ENCODE results near the gene MAGI1. TPM values are rescaled to one million over a fixed set of nuclear protein-coding genes. Genes with fewer than 3 reads are reported as not detected.

The MAGI1 gene
- total and polyA plus RNA-seq, 2 donors (not counting 1 experiment from before 2014, with no cell fraction given), result 0.10 to 0.22 TPM

DNA sequence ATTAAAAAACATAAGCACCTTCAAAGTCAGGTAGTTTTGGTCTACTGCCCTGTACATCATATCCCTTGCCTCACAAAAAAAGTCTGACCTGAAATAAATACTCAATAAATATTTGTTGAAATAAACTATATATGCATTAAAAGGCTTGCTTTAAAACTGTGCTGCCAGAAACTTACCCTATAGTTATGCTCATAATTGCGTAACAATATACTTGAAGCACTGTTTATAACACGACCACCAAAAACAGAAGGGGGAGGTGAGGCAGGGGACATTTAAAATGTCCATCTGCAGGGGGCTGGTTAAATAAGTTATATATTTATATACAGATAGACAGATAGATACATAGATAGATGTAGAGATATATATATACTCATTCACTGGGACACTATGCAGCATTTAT, 549.5 kb downstream of the MAGI1 start:
- TF ChIP-seq EZH2 (IDR thresholded peaks at IDR 0.05; ENCODE audit: borderline replicate concordance, insufficient read depth, low read depth, low read length, poor library complexity, severe bottlenecking), result no peak
- TF ChIP-seq, protein P1, sequence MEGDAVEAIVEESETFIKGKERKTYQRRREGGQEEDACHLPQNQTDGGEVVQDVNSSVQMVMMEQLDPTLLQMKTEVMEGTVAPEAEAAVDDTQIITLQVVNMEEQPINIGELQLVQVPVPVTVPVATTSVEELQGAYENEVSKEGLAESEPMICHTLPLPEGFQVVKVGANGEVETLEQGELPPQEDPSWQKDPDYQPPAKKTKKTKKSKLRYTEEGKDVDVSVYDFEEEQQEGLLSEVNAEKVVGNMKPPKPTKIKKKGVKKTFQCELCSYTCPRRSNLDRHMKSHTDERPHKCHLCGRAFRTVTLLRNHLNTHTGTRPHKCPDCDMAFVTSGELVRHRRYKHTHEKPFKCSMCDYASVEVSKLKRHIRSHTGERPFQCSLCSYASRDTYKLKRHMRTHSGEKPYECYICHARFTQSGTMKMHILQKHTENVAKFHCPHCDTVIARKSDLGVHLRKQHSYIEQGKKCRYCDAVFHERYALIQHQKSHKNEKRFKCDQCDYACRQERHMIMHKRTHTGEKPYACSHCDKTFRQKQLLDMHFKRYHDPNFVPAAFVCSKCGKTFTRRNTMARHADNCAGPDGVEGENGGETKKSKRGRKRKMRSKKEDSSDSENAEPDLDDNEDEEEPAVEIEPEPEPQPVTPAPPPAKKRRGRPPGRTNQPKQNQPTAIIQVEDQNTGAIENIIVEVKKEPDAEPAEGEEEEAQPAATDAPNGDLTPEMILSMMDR (IDR thresholded peaks at IDR 0.05), result no peak
- H3K4me2 ChIP-seq (replicated peaks; ENCODE audit: low read depth, low read length, poor library complexity, severe bottlenecking), result no peak overlapping the region

DNA sequence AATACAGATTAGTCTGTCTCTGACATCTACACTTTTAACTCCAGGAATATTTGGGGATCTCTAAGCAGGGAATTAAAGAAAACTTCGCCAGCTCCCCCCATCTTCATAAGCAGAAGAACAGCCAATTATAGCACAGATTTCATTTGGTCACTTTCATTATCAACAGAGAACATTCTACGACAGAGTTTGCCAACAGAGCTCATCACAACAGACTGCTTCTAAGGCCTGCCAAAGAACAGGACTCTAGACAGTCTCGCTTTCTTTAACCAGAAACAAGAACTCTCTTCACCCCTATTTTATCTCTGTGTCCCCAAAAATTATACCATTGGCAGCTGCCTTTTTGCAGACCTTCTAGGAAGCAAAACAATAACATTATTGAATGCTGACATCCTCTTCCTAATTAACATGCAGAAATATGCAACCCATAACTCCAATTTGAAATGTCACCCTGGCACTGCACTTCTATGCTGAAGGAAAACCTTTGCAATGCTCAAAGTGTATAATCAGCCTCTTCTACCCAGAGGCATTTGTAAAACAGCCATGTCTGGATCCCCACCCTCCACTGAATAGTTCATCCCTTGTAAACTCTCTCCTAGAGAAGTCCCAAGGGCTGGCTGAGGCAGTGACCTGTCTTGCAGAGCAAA, 552.8 kb downstream of the MAGI1 start:
- Histone ChIP-seq H2AFZ (ENCODE audit: insufficient read depth, low read depth, low read length, poor library complexity, severe bottlenecking) (no peak overlapping the region), H3K36me3 (replicated peaks in 1 of 2; ENCODE audit: control extremely low read depth in 1 of 2, control insufficient read depth in 1 of 2, extremely low read depth in 1 of 2, insufficient read depth in 2 of 2, low read length in 1 of 2) (no peaks in the 10 kb centered on the region), H3K79me2 (ENCODE audit: control insufficient read depth, insufficient read depth, low read length) (no peaks in the 10 kb centered on the region), H4K20me1 (ENCODE audit: control insufficient read depth, insufficient read depth, low read length, poor library complexity, severe bottlenecking) (no peaks in the 10 kb centered on the region), H3K4me3 (ENCODE audit: control extremely low read depth in 1 of 5, extremely low read depth in 1 of 5, insufficient read depth in 1 of 5, low read depth in 2 of 5, low read length in 4 of 5) (no peak overlapping the region), H3K9ac (ENCODE audit: low read length) (no peak overlapping the region), H3K4me1 (ENCODE audit: control insufficient read depth in 2 of 2, insufficient read depth in 2 of 2, low read length in 2 of 2) (no peaks in the 10 kb centered on the region), H3K9me3 (ENCODE audit: control extremely low read depth in 1 of 3, control insufficient read depth in 2 of 3, insufficient read depth in 1 of 3, low read length in 2 of 3) (peaks cover 0 to 2% (median 0%) of the 10 kb centered on the region in 3 donors), H3K27me3 (replicated peaks in 1 of 4; ENCODE audit: control extremely low read depth in 1 of 4, control insufficient read depth in 3 of 4, insufficient read depth in 4 of 4, low read length in 3 of 4) (no peaks in the 10 kb centered on the region), H3K4me2 (replicated peaks; ENCODE audit: low read depth, low read length, poor library complexity, severe bottlenecking) (no peak overlapping the region), H3K27ac (ENCODE audit: low read length in 2 of 2) (no peak overlapping the region)
- 82% methylated on average over 3 of the region's 3 CpGs for WGBS (ENCODE audit: insufficient coverage)
- CTCF ChIA-PET, result no interaction called here
- no peaks in the 10 kb centered on the region for H3K4me1 Mint-ChIP-seq
- no peak for DNase-seq
- POLR2A ChIA-PET, result no interaction called here
- H3K27me3 Mint-ChIP-seq, result no peaks in the 10 kb centered on the region
- no peak overlapping the region for H3K4me3 Mint-ChIP-seq
- no peak for TF ChIP-seq EZH2 (IDR thresholded peaks at IDR 0.05; ENCODE audit: borderline replicate concordance, insufficient read depth, low read depth, low read length, poor library complexity, severe bottlenecking)
- TF ChIP-seq, protein P1 (IDR thresholded peaks at IDR 0.05), result no peak
- H3K27ac Mint-ChIP-seq, result no peak overlapping the region
- intact Hi-C loops (cut with micrococcal nuclease), result no loop called here
- ATAC-seq (ENCODE audit: low read depth), result no peak
- no peaks in the 10 kb centered on the region for H3K9me3 Mint-ChIP-seq (ENCODE audit: insufficient read depth)

More for the DNA sequence above, 549.5 kb downstream of the MAGI1 start:
- POLR2A ChIA-PET, result no interaction called here
- CTCF ChIA-PET, result interaction anchor here (1.2 kb wide), 1 partner anchor 16 kb away, joined by 3 read pairs; no protein-coding TSS in a partner anchor
- no peaks in the 10 kb centered on the region for H3K36me3 ChIP-seq (replicated peaks in 1 of 2; ENCODE audit: control extremely low read depth in 1 of 2, control insufficient read depth in 1 of 2, extremely low read depth in 1 of 2, insufficient read depth in 2 of 2, low read length in 1 of 2)
- no CpG with 5 or more reads among the region's 2 CpGs for WGBS (ENCODE audit: insufficient coverage)
- no peak for ATAC-seq (ENCODE audit: low read depth)
- no peaks in the 10 kb centered on the region for H3K9me3 Mint-ChIP-seq (ENCODE audit: insufficient read depth)
- H3K4me3 ChIP-seq (ENCODE audit: control extremely low read depth in 1 of 5, extremely low read depth in 1 of 5, insufficient read depth in 1 of 5, low read depth in 2 of 5, low read length in 4 of 5), result no peak overlapping the region
- H3K4me1 ChIP-seq (ENCODE audit: control insufficient read depth in 2 of 2, insufficient read depth in 2 of 2, low read length in 2 of 2), result no peaks in the 10 kb centered on the region
- H3K27ac Mint-ChIP-seq, result no peak overlapping the region
- H3K27ac ChIP-seq (ENCODE audit: low read length in 2 of 2), result no peak overlapping the region
- intact Hi-C loops (cut with micrococcal nuclease), result no loop called here
- H3K4me1 Mint-ChIP-seq, result no peaks in the 10 kb centered on the region
- no peak for DNase-seq
- H3K4me3 Mint-ChIP-seq, result no peak overlapping the region
- no peak overlapping the region for H2AFZ ChIP-seq (ENCODE audit: insufficient read depth, low read depth, low read length, poor library complexity, severe bottlenecking)
- H3K9ac ChIP-seq (ENCODE audit: low read length), result no peak overlapping the region
- no peaks in the 10 kb centered on the region for H3K79me2 ChIP-seq (ENCODE audit: control insufficient read depth, insufficient read depth, low read length)
- no peaks in the 10 kb centered on the region for H3K27me3 Mint-ChIP-seq
- no peaks in the 10 kb centered on the region for H3K27me3 ChIP-seq (replicated peaks in 1 of 4; ENCODE audit: control extremely low read depth in 1 of 4, control insufficient read depth in 3 of 4, insufficient read depth in 4 of 4, low read length in 3 of 4)
- no peaks in the 10 kb centered on the region for H4K20me1 ChIP-seq (ENCODE audit: control insufficient read depth, insufficient read depth, low read length, poor library complexity, severe bottlenecking)
- H3K9me3 ChIP-seq (ENCODE audit: control extremely low read depth in 1 of 3, control insufficient read depth in 2 of 3, insufficient read depth in 1 of 3, low read length in 2 of 3), result peaks cover 0 to 2% (median 0%) of the 10 kb centered on the region in 3 donors
